ENCODE data around the gene PDIA3. TPM values are rescaled to one million over a fixed set of nuclear protein-coding genes. Genes with fewer than 3 reads are reported as not detected.
A peak's percentile ranks its signal among the peaks of the same experiment; 100 is the strongest.
"Not testable (repeated sequence)": the region's sequence is repeated elsewhere in the genome, so short reads cannot be mapped to it uniquely, and the experiment has no call there.

Gene PDIA3
- total RNA-seq, result 100 to 1,000 TPM; 295 to 334 (median 312) TPM
- 181 TPM for total RNA-seq (2013)

GRCh38 chr15:43746245-43746902, at the start of gene PDIA3:
TSS of gene PDIA3 (plus strand) at chr15:43746438. CDS start at chr15:43746540, 102 bp downstream.
- H3K27me3 Mint-ChIP-seq (ENCODE audit: low read depth in 2 of 2); H3K36me3 Mint-ChIP-seq; H3K36me3 ChIP-seq (ENCODE audit: control insufficient read depth, insufficient read depth, low read length); H3K9me3 ChIP-seq (ENCODE audit: control insufficient read depth, insufficient read depth, low read length); H3K27me3 ChIP-seq (ENCODE audit: control insufficient read depth, insufficient read depth, low read length); H3K9me3 Mint-ChIP-seq; intact Hi-C loops (cut with micrococcal nuclease): not testable (repeated sequence)
- Mint-ChIP-seq H3K4me3 (peak within 1 kb of the TSS; percentile 93), H3K4me1 (peaks cover 25 to 40% of the 10 kb centered on the region in 2 donors), H3K27ac (peak within 1 kb of the TSS; percentile 96 to 99)
- Histone ChIP-seq H3K4me1 (ENCODE audit: control insufficient read depth, insufficient read depth, low read length) (peaks cover 38% of the 10 kb centered on the region), H3K4me3 (ENCODE audit: low read length) (peak within 1 kb of the TSS; percentile 87), H3K27ac (ENCODE audit: low read length) (peak within 1 kb of the TSS; percentile 99)
- TF ChIP-seq CTCF (IDR thresholded peaks at IDR 0.05), result peak; percentile 17
- peak; percentile 77 to 91 (median 85) for ATAC-seq
- peak; percentile 89 to 90 for DNase-seq
- under 1% methylated on average over 84 of the region's 84 CpGs for WGBS (ENCODE audit: insufficient coverage)

GRCh38 chr15:43702174-43702573, 44.1 kb upstream of the PDIA3 start:
- DNase-seq, result no peak
- no peak for ATAC-seq
- Histone ChIP-seq H3K4me3 (ENCODE audit: low read length) (no peak overlapping the region), H3K36me3 (ENCODE audit: control insufficient read depth, insufficient read depth, low read length) (no peaks in the 10 kb centered on the region), H3K27me3 (ENCODE audit: control insufficient read depth, insufficient read depth, low read length) (no peaks in the 10 kb centered on the region), H3K4me1 (ENCODE audit: control insufficient read depth, insufficient read depth, low read length) (no peaks in the 10 kb centered on the region), H3K27ac (ENCODE audit: low read length) (no peak overlapping the region), H3K9me3 (ENCODE audit: control insufficient read depth, insufficient read depth, low read length) (no peaks in the 10 kb centered on the region)
- TF ChIP-seq CTCF (IDR thresholded peaks at IDR 0.05), result no peak
- Mint-ChIP-seq H3K27ac (no peak overlapping the region), H3K4me1 (no peaks in the 10 kb centered on the region), H3K4me3 (no peak overlapping the region), H3K9me3 (no peaks in the 10 kb centered on the region), H3K27me3 (ENCODE audit: low read depth in 2 of 2) (peaks cover 25 to 27% of the 10 kb centered on the region in 2 donors), H3K36me3 (no peaks in the 10 kb centered on the region)
- intact Hi-C loops (cut with micrococcal nuclease), result no loop called here
- 90% methylated on average over 7 of the region's 7 CpGs for WGBS (ENCODE audit: insufficient coverage)

GRCh38 chr15:43702701-43703424, 43.4 kb upstream of the PDIA3 start:
- intact Hi-C loops (cut with micrococcal nuclease), result no loop called here
- no peaks in the 10 kb centered on the region for H3K4me1 Mint-ChIP-seq
- peaks cover 18 to 21% of the 10 kb centered on the region in 2 donors for H3K27me3 Mint-ChIP-seq (ENCODE audit: low read depth in 2 of 2)
- Histone ChIP-seq H3K4me1 (ENCODE audit: control insufficient read depth, insufficient read depth, low read length) (no peaks in the 10 kb centered on the region), H3K9me3 (ENCODE audit: control insufficient read depth, insufficient read depth, low read length) (no peaks in the 10 kb centered on the region), H3K36me3 (ENCODE audit: control insufficient read depth, insufficient read depth, low read length) (no peaks in the 10 kb centered on the region), H3K27me3 (ENCODE audit: control insufficient read depth, insufficient read depth, low read length) (no peaks in the 10 kb centered on the region), H3K27ac (ENCODE audit: low read length) (no peak overlapping the region), H3K4me3 (ENCODE audit: low read length) (no peak overlapping the region)
- DNase-seq (no peak), ATAC-seq (no peak)
- 80% methylated on average over 6 of the region's 8 CpGs for WGBS (ENCODE audit: insufficient coverage)
- H3K27ac Mint-ChIP-seq, result no peak overlapping the region
- no peak for TF ChIP-seq CTCF (IDR thresholded peaks at IDR 0.05)
- no peak overlapping the region for H3K4me3 Mint-ChIP-seq
- no peaks in the 10 kb centered on the region for H3K9me3 Mint-ChIP-seq
- H3K36me3 Mint-ChIP-seq, result no peaks in the 10 kb centered on the region

- H3K9me3 ChIP-seq (ENCODE audit: control insufficient read depth, insufficient read depth, low read length); H3K9me3 Mint-ChIP-seq; H3K4me1 Mint-ChIP-seq; H3K4me3 Mint-ChIP-seq; H3K27ac ChIP-seq (ENCODE audit: low read length); H3K4me3 ChIP-seq (ENCODE audit: low read length); H3K4me1 ChIP-seq (ENCODE audit: control insufficient read depth, insufficient read depth, low read length); H3K36me3 Mint-ChIP-seq; DNase-seq; H3K27ac Mint-ChIP-seq; H3K27me3 ChIP-seq (ENCODE audit: control insufficient read depth, insufficient read depth, low read length); ATAC-seq; intact Hi-C loops (cut with micrococcal nuclease); H3K36me3 ChIP-seq (ENCODE audit: control insufficient read depth, insufficient read depth, low read length); H3K27me3 Mint-ChIP-seq (ENCODE audit: low read depth in 2 of 2): not testable (repeated sequence)
- WGBS (ENCODE audit: insufficient coverage), result 75% methylated on average over 1 of the region's 12 CpGs
Measured at GRCh38 chr15:43710431-43711131, 35.7 kb upstream of the PDIA3 start.

All from natural killer cell (primary cell).